Stimulated activated CD8-positive, alpha-beta memory T cell treated with anti-CD3 and anti-CD28 coated beads, Interleukin-4, amount 100 ng/mL, for 48 hours (primary cell): ENCODE data around the gene ILK.
A peak's percentile ranks its signal among the peaks of the same experiment; 100 is the strongest.

ENCODE experiments used
- DNase-seq: peaks from one replicate; pipeline ENCODE4 v3.0.0-alpha.2; 2020

Gene ILK

GRCh38 chr11:6638429-6638828 lies 34.9 kb downstream of the ILK start:
- DNase-seq: no peak

GRCh38 chr11:6640036-6640984 lies 36.7 kb downstream of the ILK start:
- DNase-seq: no peak

- DNase-seq: no peak
Observed at GRCh38 chr11:6640985-6641701, 37.6 kb downstream of the ILK start.

GRCh38 chr11:6642957-6643356 lies 39.4 kb downstream of the ILK start:
- no peak for DNase-seq

- DNase-seq: no peak
Observed at GRCh38 chr11:6646071-6646470, 42.5 kb downstream of the ILK start.

GRCh38 chr11:6646576-6646917 lies 43.0 kb downstream of the ILK start:
- DNase-seq: peak; percentile 36

- peak; percentile 50 for DNase-seq
Observed at GRCh38 chr11:6646918-6647679, 43.5 kb downstream of the ILK start.

- no peak for DNase-seq
Observed at GRCh38 chr11:6647836-6648235, 44.3 kb downstream of the ILK start.

GRCh38 chr11:6648501-6648900 lies 44.9 kb downstream of the ILK start:
- DNase-seq: no peak

GRCh38 chr11:6650104-6650503 lies 46.5 kb downstream of the ILK start:
- DNase-seq: no peak

- peak; percentile 69 for DNase-seq
Observed at GRCh38 chr11:6650980-6651379, 47.4 kb downstream of the ILK start.

GRCh38 chr11:6652182-6652581 lies 48.6 kb downstream of the ILK start:
- no peak for DNase-seq

- no peak for DNase-seq
Observed at GRCh38 chr11:6653097-6653496, 49.5 kb downstream of the ILK start.

GRCh38 chr11:6653656-6654055 lies 50.1 kb downstream of the ILK start:
- no peak for DNase-seq

GRCh38 chr11:6654281-6655019 lies 50.9 kb downstream of the ILK start:
- no peak for DNase-seq

GRCh38 chr11:6655020-6655789 lies 51.6 kb downstream of the ILK start:
- DNase-seq: peak; percentile 42

GRCh38 chr11:6655790-6656583 lies 52.4 kb downstream of the ILK start, which contains the start of gene DCHS1:
Gene DCHS1 (minus strand): TSS chr11:6655809. CDS start chr11:6641613, 14,196 bp downstream.
- no peak for DNase-seq

GRCh38 chr11:6656584-6656915 lies 53.0 kb downstream of the ILK start:
- no peak for DNase-seq

GRCh38 chr11:6656936-6657335 lies 53.4 kb downstream of the ILK start:
- DNase-seq: no peak

GRCh38 chr11:6657346-6657745 lies 53.8 kb downstream of the ILK start:
- DNase-seq: no peak

- no peak for DNase-seq
Observed at GRCh38 chr11:6658647-6659046, 55.1 kb downstream of the ILK start.
